SK-N-SH (cell line): ENCODE measurements around the gene BCAS3. TPM values are rescaled to one million over a fixed set of nuclear protein-coding genes. Genes with fewer than 3 reads are reported as not detected.

Source experiments
- CTCF ChIA-PET: fragments of 300-600, 350-600 bp; formaldehyde crosslinking; extraction: SDS; loops from one replicate; lab custom pipeline; 2021; lab: Yijun Ruan, JAX
- POLR2A ChIA-PET: fragments of 350-600 bp; sonication (Branson Sonifier 250); formaldehyde crosslinking; extraction: SDS; loops from one replicate; lab custom pipeline; 2020; ENCODE audit warnings: antibody characterized with exemption, inconsistent platforms; lab: Yijun Ruan, JAX
- DNase-seq: peaks from one replicate; pipeline ENCODE4 v3.0.0; 2012
- H2AFZ ChIP-seq: fragments of 200-600 bp; sonication (generic); 2 replicates; pipeline ENCODE4 v1.8.1; 2016; ENCODE audit warnings: antibody characterized with exemption, mild to moderate bottlenecking, low read depth
- H3F3A ChIP-seq: fragments of 200-600 bp; sonication (generic); replicated peaks from 2 replicates; pipeline ENCODE3; 2016; ENCODE audit warnings: antibody characterized with exemption, mild to moderate bottlenecking; ENCODE audit not compliant: insufficient read depth
- H3K27ac ChIP-seq, 2 experiments: fragments of 200-500 bp in 1 of 2; fragments of 200-600 bp in 1 of 2; sonication (Bioruptor generic) in 1 of 2; sonication (generic), shearing (Covaris generic) in 1 of 2; 2 replicates each; pipeline versions ENCODE4 v1.5.1 to v1.6.1; 2014 to 2016; ENCODE audit warnings: low read depth in 2 of 2, inconsistent platforms in 1 of 2, low read length in 1 of 2, mild to moderate bottlenecking in 1 of 2, mixed read lengths in 1 of 2
- H3K27me3 ChIP-seq: fragments of 200-600 bp; sonication (generic), shearing (Covaris generic); 2 replicates; pipeline ENCODE4 v1.6.1; 2016; ENCODE audit warnings: mixed run types; ENCODE audit not compliant: insufficient read depth
- H3K36me3 ChIP-seq, 2 experiments: fragments of 200-500 bp in 1 of 2; fragments of 200-600 bp in 1 of 2; sonication (Bioruptor generic) in 1 of 2; sonication (generic) in 1 of 2; replicated peaks in 1 of 2; 2 replicates each; pipeline versions ENCODE3 to v1.5.1; 2014 to 2016; ENCODE audit warnings: low read length in 1 of 2, mild to moderate bottlenecking in 1 of 2; ENCODE audit not compliant: insufficient read depth in 2 of 2, control insufficient read depth in 1 of 2
- H3K4me1 ChIP-seq, 2 experiments: fragments of 200-500 bp in 1 of 2; fragments of 200-600 bp in 1 of 2; sonication (Bioruptor generic) in 1 of 2; sonication (generic), shearing (Covaris generic) in 1 of 2; 2 replicates each; pipeline versions ENCODE4 v1.5.1 to v1.6.1; 2014 to 2016; ENCODE audit warnings: low read depth in 1 of 2, low read length in 1 of 2, mixed run types in 1 of 2; ENCODE audit not compliant: insufficient read depth in 2 of 2, control insufficient read depth in 1 of 2
- H3K4me2 ChIP-seq: fragments of 200-600 bp; sonication (generic), shearing (Covaris generic); 2 replicates; pipeline ENCODE4 v1.6.1; 2017; ENCODE audit warnings: mixed run types
- H3K4me3 ChIP-seq, 2 experiments: fragments of 200-500 bp in 1 of 2; fragments of 200-600 bp in 1 of 2; sonication (Bioruptor generic) in 1 of 2; sonication (generic), shearing (Covaris generic) in 1 of 2; 2 replicates each; pipeline versions ENCODE4 v1.5.1 to v1.8.1; 2014 to 2016; ENCODE audit warnings: low read depth in 2 of 2, inconsistent platforms in 1 of 2, low read length in 1 of 2, mild to moderate bottlenecking in 1 of 2, mixed read lengths in 1 of 2, moderate library complexity in 1 of 2
- H3K79me2 ChIP-seq: fragments of 200-600 bp; sonication (generic); 2 replicates; pipeline ENCODE4 v1.8.1; 2017; ENCODE audit warnings: mild to moderate bottlenecking; ENCODE audit not compliant: insufficient read depth
- H3K9ac ChIP-seq: fragments of 200-600 bp; sonication (generic); 2 replicates; pipeline ENCODE4 v1.6.1; 2017; ENCODE audit warnings: mixed run types
- H3K9me2 ChIP-seq: fragments of 200-600 bp; sonication (generic); 2 replicates; pipeline ENCODE4 v1.6.1; 2017; ENCODE audit warnings: mixed run types
- H3K9me3 ChIP-seq: fragments of 200-600 bp; sonication (generic); 2 replicates; pipeline ENCODE4 v1.6.1; 2017; ENCODE audit warnings: mixed run types, mild to moderate bottlenecking, moderate library complexity
- H4K20me1 ChIP-seq: fragments of 200-600 bp; sonication (generic); 2 replicates; pipeline ENCODE4 v1.6.1; 2017; ENCODE audit warnings: mild to moderate bottlenecking, mixed run types; ENCODE audit not compliant: insufficient read depth
- CHD2 ChIP-seq: fragments of 150-350 bp; IDR thresholded peaks from 2 replicates; pipeline ENCODE4 v1.6.1; 2018; ENCODE audit warnings: low read length; ENCODE audit not compliant: partially characterized antibody
- FOXM1 ChIP-seq: IDR thresholded peaks from 2 replicates; pipeline ENCODE4 v1.4.0; 2012; ENCODE audit warnings: low read depth, mild to moderate bottlenecking
- SIN3A ChIP-seq: IDR thresholded peaks from 2 replicates; pipeline ENCODE4 v1.6.1; 2012; ENCODE audit warnings: low read depth, mild to moderate bottlenecking, low read length, moderate library complexity, borderline replicate concordance
- SMC3 ChIP-seq: IDR thresholded peaks from 2 replicates; pipeline ENCODE4 v1.6.1; 2012; ENCODE audit warnings: low read depth, low read length, improper control_type of control experiment
- YY1 ChIP-seq: IDR thresholded peaks from 2 replicates; pipeline ENCODE4 v1.4.0; 2012; ENCODE audit warnings: low read depth, mild to moderate bottlenecking
- WGBS: methylation state at CpG from one replicate; pipeline ENCODE4 v1.1.6; 2017; ENCODE audit warnings: low lambda C conversion rate; 5-methylcytosine and 5-hydroxymethylcytosine counted together
- polyA plus RNA-seq, 3 experiments: library from polyadenylated mRNA; depleted of rRNA; stranded (reverse); fragments of >200 nt; gene quantifications; 2 replicates each; pipeline ENCODE4 v1.2.3, GENCODE V29; 2012
- TF ChIP-seq, protein P1 (sequence below): IDR thresholded peaks from 2 replicates; pipeline ENCODE4 v1.6.1; 2012; ENCODE audit warnings: mild to moderate bottlenecking, low read depth, low read length, moderate library complexity
- TF ChIP-seq, protein P2 (sequence below): IDR thresholded peaks from 2 replicates; pipeline ENCODE4; 2012
- TF ChIP-seq, protein P3 (sequence below): fragments of 150-350 bp; IDR thresholded peaks from 2 replicates; pipeline ENCODE4 v1.6.1; 2017; ENCODE audit warnings: antibody characterized with exemption, low read length, low read depth, borderline replicate concordance
- TF ChIP-seq, protein P4 (sequence below): fragments of 150-350 bp; IDR thresholded peaks from 2 replicates; pipeline ENCODE4 v1.6.1; 2016; ENCODE audit warnings: mild to moderate bottlenecking, low read depth, low read length
- TF ChIP-seq, protein P5 (sequence below): IDR thresholded peaks from 2 replicates; pipeline ENCODE4 v1.4.0; 2012; ENCODE audit warnings: low read depth, borderline replicate concordance

The BCAS3 gene
- polyA plus RNA-seq, 1 of the 3 experiments (the other 2 are of a cell fraction) = 5.9 TPM

DNA sequence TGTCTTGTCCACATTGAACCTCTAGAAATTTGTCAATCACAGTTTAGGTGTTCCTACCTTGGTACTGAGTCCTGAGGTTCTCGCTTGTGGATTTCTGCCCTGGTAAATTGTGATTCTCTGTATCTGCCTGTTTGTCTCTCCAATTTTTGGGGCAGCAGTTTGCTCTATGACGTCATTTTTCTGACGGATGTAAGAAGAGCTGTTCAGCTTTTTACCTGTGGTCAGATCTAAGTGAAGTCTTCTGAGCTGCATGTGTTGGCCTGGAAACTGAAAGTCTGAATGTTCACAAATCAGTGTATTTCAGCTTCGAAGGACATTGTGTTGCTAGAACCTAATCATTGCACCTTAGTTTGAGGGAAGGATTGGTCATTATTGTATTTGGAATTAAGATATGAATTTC, 63.4 kb downstream of the BCAS3 start:
- H3K9me3 ChIP-seq = no peaks in the 10 kb centered on the region
- WGBS = 91% methylated on average over 4 of the region's 4 CpGs
- TF ChIP-seq, protein P1, sequence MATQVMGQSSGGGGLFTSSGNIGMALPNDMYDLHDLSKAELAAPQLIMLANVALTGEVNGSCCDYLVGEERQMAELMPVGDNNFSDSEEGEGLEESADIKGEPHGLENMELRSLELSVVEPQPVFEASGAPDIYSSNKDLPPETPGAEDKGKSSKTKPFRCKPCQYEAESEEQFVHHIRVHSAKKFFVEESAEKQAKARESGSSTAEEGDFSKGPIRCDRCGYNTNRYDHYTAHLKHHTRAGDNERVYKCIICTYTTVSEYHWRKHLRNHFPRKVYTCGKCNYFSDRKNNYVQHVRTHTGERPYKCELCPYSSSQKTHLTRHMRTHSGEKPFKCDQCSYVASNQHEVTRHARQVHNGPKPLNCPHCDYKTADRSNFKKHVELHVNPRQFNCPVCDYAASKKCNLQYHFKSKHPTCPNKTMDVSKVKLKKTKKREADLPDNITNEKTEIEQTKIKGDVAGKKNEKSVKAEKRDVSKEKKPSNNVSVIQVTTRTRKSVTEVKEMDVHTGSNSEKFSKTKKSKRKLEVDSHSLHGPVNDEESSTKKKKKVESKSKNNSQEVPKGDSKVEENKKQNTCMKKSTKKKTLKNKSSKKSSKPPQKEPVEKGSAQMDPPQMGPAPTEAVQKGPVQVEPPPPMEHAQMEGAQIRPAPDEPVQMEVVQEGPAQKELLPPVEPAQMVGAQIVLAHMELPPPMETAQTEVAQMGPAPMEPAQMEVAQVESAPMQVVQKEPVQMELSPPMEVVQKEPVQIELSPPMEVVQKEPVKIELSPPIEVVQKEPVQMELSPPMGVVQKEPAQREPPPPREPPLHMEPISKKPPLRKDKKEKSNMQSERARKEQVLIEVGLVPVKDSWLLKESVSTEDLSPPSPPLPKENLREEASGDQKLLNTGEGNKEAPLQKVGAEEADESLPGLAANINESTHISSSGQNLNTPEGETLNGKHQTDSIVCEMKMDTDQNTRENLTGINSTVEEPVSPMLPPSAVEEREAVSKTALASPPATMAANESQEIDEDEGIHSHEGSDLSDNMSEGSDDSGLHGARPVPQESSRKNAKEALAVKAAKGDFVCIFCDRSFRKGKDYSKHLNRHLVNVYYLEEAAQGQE = no peak
- TF ChIP-seq SMC3 (no peak), FOXM1 (no peak), YY1 (no peak), SIN3A (no peak), CHD2 (no peak)
- TF ChIP-seq, protein P2, sequence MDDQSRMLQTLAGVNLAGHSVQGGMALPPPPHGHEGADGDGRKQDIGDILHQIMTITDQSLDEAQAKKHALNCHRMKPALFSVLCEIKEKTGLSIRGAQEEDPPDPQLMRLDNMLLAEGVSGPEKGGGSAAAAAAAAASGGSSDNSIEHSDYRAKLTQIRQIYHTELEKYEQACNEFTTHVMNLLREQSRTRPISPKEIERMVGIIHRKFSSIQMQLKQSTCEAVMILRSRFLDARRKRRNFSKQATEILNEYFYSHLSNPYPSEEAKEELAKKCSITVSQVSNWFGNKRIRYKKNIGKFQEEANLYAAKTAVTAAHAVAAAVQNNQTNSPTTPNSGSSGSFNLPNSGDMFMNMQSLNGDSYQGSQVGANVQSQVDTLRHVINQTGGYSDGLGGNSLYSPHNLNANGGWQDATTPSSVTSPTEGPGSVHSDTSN = no peak
- TF ChIP-seq, protein P3, sequence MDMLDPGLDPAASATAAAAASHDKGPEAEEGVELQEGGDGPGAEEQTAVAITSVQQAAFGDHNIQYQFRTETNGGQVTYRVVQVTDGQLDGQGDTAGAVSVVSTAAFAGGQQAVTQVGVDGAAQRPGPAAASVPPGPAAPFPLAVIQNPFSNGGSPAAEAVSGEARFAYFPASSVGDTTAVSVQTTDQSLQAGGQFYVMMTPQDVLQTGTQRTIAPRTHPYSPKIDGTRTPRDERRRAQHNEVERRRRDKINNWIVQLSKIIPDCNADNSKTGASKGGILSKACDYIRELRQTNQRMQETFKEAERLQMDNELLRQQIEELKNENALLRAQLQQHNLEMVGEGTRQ = no peak
- TF ChIP-seq, protein P4, sequence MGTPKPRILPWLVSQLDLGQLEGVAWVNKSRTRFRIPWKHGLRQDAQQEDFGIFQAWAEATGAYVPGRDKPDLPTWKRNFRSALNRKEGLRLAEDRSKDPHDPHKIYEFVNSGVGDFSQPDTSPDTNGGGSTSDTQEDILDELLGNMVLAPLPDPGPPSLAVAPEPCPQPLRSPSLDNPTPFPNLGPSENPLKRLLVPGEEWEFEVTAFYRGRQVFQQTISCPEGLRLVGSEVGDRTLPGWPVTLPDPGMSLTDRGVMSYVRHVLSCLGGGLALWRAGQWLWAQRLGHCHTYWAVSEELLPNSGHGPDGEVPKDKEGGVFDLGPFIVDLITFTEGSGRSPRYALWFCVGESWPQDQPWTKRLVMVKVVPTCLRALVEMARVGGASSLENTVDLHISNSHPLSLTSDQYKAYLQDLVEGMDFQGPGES = no peak
- TF ChIP-seq, protein P5, sequence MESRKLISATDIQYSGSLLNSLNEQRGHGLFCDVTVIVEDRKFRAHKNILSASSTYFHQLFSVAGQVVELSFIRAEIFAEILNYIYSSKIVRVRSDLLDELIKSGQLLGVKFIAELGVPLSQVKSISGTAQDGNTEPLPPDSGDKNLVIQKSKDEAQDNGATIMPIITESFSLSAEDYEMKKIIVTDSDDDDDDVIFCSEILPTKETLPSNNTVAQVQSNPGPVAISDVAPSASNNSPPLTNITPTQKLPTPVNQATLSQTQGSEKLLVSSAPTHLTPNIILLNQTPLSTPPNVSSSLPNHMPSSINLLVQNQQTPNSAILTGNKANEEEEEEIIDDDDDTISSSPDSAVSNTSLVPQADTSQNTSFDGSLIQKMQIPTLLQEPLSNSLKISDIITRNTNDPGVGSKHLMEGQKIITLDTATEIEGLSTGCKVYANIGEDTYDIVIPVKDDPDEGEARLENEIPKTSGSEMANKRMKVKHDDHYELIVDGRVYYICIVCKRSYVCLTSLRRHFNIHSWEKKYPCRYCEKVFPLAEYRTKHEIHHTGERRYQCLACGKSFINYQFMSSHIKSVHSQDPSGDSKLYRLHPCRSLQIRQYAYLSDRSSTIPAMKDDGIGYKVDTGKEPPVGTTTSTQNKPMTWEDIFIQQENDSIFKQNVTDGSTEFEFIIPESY = no peak
- TF ChIP-seq, all 33 proteins: peak for 0
- Histone ChIP-seq H3K79me2 (no peaks in the 10 kb centered on the region), H3K4me3 (no peak overlapping the region), H2AFZ (no peak overlapping the region), H3K9me2 (no peaks in the 10 kb centered on the region), H4K20me1 (no peaks in the 10 kb centered on the region), H3K4me2 (no peak overlapping the region), H3K9ac (no peak overlapping the region), H3K27me3 (no peaks in the 10 kb centered on the region), H3F3A (peaks cover 12% of the 10 kb centered on the region), H3K27ac (no peak overlapping the region), H3K36me3 (no peaks in the 10 kb centered on the region), H3K4me1 (peaks cover 10 to 17% of the 10 kb centered on the region in 2 experiments; a peak in 3 of 4 replicates)
- CTCF ChIA-PET = interaction anchor here (0.7 to 3.0 kb wide), 2 partner anchors 20 to 671 kb away, joined by 3 to 15 read pairs; no protein-coding TSS in a partner anchor
- no peak for DNase-seq
- POLR2A ChIA-PET = no interaction called here
